Measurements from ENCODE around the gene SMURF2. TPM values are rescaled to one million over a fixed set of nuclear protein-coding genes. Genes with fewer than 3 reads are reported as not detected.

SMURF2 gene
- polyA plus RNA-seq, 1 of the 3 experiments (the other 2 are of a cell fraction), result 36.6 TPM

DNA sequence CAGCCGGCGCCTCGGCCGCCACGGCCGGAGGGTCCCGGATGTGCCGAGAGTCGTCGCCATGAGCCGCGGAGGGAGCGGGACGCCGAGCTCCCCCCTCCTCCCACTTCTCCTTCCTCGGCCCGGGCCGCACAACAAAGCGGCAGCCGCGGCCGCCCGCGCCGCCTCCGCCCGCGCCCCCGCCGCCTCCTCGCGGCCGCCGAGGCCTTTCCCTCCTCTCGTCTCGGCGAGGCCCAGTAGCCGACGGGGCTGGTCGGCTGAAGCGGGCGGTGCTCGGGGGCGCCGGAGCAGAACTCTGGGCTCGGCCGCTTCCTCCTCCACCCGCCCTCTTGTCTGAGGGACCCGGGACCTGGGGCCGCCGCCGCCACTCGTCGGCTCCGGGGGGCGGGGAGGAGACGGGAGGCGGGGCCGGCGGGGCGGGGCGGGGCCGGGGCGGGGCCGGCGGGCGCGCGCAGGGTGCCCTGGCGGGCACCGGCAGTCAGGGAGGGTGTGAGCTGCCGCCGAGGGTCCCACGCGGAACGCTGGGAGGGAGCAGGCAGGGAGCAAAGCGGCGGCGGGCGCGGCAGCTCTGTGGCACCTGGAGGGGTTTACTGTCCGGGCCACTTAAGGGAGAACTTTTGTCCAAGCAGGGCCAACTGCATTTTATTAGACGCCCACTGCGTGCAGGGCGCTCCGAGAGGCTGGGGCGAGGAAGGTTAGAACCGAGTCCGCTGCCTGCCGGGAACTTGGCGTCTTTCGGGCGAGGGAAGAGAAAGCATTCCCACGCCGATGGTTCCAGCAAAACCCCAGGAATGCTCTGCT is at the start of gene SMURF2 (continued):
- TF ChIP-seq, protein P1, sequence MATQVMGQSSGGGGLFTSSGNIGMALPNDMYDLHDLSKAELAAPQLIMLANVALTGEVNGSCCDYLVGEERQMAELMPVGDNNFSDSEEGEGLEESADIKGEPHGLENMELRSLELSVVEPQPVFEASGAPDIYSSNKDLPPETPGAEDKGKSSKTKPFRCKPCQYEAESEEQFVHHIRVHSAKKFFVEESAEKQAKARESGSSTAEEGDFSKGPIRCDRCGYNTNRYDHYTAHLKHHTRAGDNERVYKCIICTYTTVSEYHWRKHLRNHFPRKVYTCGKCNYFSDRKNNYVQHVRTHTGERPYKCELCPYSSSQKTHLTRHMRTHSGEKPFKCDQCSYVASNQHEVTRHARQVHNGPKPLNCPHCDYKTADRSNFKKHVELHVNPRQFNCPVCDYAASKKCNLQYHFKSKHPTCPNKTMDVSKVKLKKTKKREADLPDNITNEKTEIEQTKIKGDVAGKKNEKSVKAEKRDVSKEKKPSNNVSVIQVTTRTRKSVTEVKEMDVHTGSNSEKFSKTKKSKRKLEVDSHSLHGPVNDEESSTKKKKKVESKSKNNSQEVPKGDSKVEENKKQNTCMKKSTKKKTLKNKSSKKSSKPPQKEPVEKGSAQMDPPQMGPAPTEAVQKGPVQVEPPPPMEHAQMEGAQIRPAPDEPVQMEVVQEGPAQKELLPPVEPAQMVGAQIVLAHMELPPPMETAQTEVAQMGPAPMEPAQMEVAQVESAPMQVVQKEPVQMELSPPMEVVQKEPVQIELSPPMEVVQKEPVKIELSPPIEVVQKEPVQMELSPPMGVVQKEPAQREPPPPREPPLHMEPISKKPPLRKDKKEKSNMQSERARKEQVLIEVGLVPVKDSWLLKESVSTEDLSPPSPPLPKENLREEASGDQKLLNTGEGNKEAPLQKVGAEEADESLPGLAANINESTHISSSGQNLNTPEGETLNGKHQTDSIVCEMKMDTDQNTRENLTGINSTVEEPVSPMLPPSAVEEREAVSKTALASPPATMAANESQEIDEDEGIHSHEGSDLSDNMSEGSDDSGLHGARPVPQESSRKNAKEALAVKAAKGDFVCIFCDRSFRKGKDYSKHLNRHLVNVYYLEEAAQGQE (IDR thresholded peaks at IDR 0.05; ENCODE audit: low read depth, low read length), result 0 out of 2 replicates have a peak, but pooled peaks have one; percentile 25
- TF ChIP-seq, protein P2, sequence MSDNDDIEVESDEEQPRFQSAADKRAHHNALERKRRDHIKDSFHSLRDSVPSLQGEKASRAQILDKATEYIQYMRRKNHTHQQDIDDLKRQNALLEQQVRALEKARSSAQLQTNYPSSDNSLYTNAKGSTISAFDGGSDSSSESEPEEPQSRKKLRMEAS (IDR thresholded peaks at IDR 0.05; ENCODE audit: low read depth), result peak; percentile 51
- TF ChIP-seq, protein P3, sequence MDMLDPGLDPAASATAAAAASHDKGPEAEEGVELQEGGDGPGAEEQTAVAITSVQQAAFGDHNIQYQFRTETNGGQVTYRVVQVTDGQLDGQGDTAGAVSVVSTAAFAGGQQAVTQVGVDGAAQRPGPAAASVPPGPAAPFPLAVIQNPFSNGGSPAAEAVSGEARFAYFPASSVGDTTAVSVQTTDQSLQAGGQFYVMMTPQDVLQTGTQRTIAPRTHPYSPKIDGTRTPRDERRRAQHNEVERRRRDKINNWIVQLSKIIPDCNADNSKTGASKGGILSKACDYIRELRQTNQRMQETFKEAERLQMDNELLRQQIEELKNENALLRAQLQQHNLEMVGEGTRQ (IDR thresholded peaks at IDR 0.05; ENCODE audit: borderline replicate concordance, low read depth, low read length), result no peak
- TF ChIP-seq TCF12 (IDR thresholded peaks at IDR 0.05), result no peak
- no peak for TF ChIP-seq EZH2phosphoT487 (IDR thresholded peaks at IDR 0.05; ENCODE audit: borderline replicate concordance, low read depth)
- TF ChIP-seq MEF2A (IDR thresholded peaks at IDR 0.05; ENCODE audit: borderline replicate concordance, low read depth), result no peak
- peak; percentile 96 for TF ChIP-seq POLR2AphosphoS5 (IDR thresholded peaks at IDR 0.05; ENCODE audit: low read depth, low read length)
- TF ChIP-seq FOSL2 (IDR thresholded peaks at IDR 0.05; ENCODE audit: borderline replicate concordance, low read depth), result no peak
- TF ChIP-seq SMC3 (IDR thresholded peaks at IDR 0.05; ENCODE audit: low read depth, low read length), result no peak
- no peak for TF ChIP-seq NFIC (IDR thresholded peaks at IDR 0.05; ENCODE audit: borderline replicate concordance)

DNA sequence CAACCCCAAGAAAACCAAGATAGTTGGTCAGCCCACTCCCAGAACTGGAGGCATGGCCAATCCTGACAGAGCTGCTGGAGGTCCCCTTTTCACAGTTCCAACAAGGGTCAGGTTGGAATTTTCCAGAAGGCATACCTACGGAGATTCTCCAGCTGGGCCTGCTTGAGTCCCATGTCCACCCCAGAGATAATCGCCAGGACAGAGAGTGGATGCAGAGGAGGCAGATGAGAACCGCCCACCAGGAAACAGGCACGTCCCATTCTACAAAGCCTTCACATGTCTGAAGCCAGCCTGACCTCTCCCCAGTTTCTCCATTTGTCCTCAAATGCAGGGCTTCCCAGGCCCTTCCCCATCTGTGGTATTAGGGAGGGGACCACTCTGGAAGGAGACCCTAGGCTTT is 47.4 kb upstream of the SMURF2 start:
- CTCF ChIA-PET, result interaction anchor here (0.8 to 1.4 kb wide), 3 partner anchors 21 to 68 kb away, joined by 3 to 4 read pairs (median 3); no protein-coding TSS in a partner anchor
- DNase-seq, result no peak
- Histone ChIP-seq H3K4me3 (ENCODE audit: low read depth in 2 of 2, low read length in 1 of 2) (no peak overlapping the region), H3F3A (replicated peaks; ENCODE audit: insufficient read depth) (peaks cover 61% of the 10 kb centered on the region), H3K4me2 (no peak overlapping the region), H3K9me2 (no peaks in the 10 kb centered on the region), H3K4me1 (ENCODE audit: control insufficient read depth in 1 of 2, insufficient read depth in 2 of 2, low read depth in 1 of 2, low read length in 1 of 2) (peaks cover 12 to 46% of the 10 kb centered on the region in 2 experiments), H3K27me3 (ENCODE audit: insufficient read depth) (no peaks in the 10 kb centered on the region), H2AFZ (ENCODE audit: low read depth) (no peak overlapping the region), H3K36me3 (replicated peaks in 1 of 2; ENCODE audit: control insufficient read depth in 1 of 2, insufficient read depth in 2 of 2, low read length in 1 of 2) (no peaks in the 10 kb centered on the region), H3K27ac (ENCODE audit: low read depth in 2 of 2, low read length in 1 of 2) (peak overlapping the region; percentile 29 to 99; a peak in 3 of 4 replicates), H3K9me3 (no peaks in the 10 kb centered on the region), H3K79me2 (ENCODE audit: insufficient read depth) (no peaks in the 10 kb centered on the region; the same call in 1 of the 2 replicates), H4K20me1 (ENCODE audit: insufficient read depth) (no peaks in the 10 kb centered on the region), H3K9ac (no peak overlapping the region)
- 85% methylated on average over 4 of the region's 4 CpGs for WGBS (ENCODE audit: low lambda C conversion rate)
- POLR2A ChIA-PET, result no interaction called here
- TF ChIP-seq YY1 (IDR thresholded peaks at IDR 0.05; ENCODE audit: low read depth) (no peak), SMC3 (IDR thresholded peaks at IDR 0.05; ENCODE audit: low read depth, low read length) (no peak), RFX5 (IDR thresholded peaks at IDR 0.05; ENCODE audit: low read length) (no peak), TCF12 (IDR thresholded peaks at IDR 0.05) (no peak), CHD2 (IDR thresholded peaks at IDR 0.05; ENCODE audit: low read length, partially characterized antibody) (no peak)
- TF ChIP-seq, protein P2 (IDR thresholded peaks at IDR 0.05; ENCODE audit: low read depth), result no peak
